ENCODE results near the gene PRR19. TPM values are rescaled to one million over a fixed set of nuclear protein-coding genes. Genes with fewer than 3 reads are reported as not detected.
A peak's percentile ranks its signal among the peaks of the same experiment; 100 is the strongest.

Gene PRR19, protein sequence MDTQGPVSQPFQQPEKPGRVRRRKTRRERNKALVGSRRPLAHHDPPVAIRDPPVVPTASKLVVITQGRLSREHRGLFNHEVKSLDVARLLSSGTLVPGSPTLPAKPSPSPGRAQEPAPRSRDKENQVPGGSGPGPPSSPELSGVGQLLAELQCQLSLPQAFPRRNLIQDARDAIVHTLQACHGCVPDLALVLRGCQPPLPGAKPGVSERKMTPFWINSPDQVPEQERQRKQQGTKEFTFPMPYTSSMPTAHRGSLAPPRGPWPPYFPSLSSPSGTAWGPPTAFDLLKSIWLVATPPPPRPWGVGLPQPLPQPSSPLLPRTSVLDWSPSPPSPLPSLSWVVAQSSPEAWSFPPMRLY
- total RNA-seq = under 1 TPM in 2 of 4 donors, not detected in 2; 0.30 to 0.44 TPM

DNA sequence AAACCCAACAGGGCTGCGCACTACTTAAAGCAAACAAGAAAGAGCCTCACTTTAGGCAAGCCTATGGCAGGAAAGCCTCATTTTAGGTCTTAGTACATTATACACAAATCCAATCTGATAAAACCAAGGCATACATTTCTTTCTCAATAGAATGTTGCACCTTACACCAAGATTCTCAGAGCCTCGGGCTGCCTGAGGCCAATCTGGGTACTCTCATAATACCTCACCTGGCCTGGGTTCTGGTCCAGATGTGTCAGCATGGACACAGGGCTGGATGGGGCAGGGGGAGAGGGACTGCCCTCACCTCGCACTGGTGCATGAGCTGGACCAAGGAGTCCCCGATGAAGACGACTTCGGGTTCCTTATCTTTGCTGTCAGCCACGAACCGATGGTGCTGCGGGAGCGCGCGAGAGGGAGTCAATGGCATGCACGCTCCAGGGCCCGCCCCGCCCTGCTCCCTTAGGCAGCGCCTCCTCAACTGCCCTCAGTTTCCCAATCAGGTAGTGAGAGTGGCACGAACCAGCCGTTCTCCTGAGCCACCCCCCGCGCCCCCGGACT lies at the start of gene PRR19:
Gene PRR19, plus strand, starts transcription at position 487 of the 558 bp plus-strand sequence. CDS start 7,453 bp downstream, outside the sequence.
- no peak for DNase-seq (ENCODE audit: low spot score in 2 of 2)
- peak within 1 kb of the TSS in 3 of 4 donors; percentile 26 to 79 (median 44) for H3K27ac ChIP-seq
- H3K27me3 ChIP-seq = no peaks in the 10 kb centered on the region
- TF ChIP-seq, protein P1, sequence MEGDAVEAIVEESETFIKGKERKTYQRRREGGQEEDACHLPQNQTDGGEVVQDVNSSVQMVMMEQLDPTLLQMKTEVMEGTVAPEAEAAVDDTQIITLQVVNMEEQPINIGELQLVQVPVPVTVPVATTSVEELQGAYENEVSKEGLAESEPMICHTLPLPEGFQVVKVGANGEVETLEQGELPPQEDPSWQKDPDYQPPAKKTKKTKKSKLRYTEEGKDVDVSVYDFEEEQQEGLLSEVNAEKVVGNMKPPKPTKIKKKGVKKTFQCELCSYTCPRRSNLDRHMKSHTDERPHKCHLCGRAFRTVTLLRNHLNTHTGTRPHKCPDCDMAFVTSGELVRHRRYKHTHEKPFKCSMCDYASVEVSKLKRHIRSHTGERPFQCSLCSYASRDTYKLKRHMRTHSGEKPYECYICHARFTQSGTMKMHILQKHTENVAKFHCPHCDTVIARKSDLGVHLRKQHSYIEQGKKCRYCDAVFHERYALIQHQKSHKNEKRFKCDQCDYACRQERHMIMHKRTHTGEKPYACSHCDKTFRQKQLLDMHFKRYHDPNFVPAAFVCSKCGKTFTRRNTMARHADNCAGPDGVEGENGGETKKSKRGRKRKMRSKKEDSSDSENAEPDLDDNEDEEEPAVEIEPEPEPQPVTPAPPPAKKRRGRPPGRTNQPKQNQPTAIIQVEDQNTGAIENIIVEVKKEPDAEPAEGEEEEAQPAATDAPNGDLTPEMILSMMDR (IDR thresholded peaks at IDR 0.05) = no peak
- TF ChIP-seq EP300 (IDR thresholded peaks at IDR 0.05) (no peak), POLR2A (IDR thresholded peaks at IDR 0.05) (no peak)
- peaks cover 0 to 4% (median 0%) of the 10 kb centered on the region in 3 donors for H3K36me3 ChIP-seq
- peak within 1 kb of the TSS; percentile 29 to 72 (median 62) for H3K4me3 ChIP-seq
- H3K4me1 ChIP-seq = peaks cover 0 to 25% (median 4%) of the 10 kb centered on the region in 4 donors
- WGBS, 2 donors = 7 to 10% methylated on average over 11 to 20 of the region's 21 CpGs
- H3K9me3 ChIP-seq = no peaks in the 10 kb centered on the region

DNA sequence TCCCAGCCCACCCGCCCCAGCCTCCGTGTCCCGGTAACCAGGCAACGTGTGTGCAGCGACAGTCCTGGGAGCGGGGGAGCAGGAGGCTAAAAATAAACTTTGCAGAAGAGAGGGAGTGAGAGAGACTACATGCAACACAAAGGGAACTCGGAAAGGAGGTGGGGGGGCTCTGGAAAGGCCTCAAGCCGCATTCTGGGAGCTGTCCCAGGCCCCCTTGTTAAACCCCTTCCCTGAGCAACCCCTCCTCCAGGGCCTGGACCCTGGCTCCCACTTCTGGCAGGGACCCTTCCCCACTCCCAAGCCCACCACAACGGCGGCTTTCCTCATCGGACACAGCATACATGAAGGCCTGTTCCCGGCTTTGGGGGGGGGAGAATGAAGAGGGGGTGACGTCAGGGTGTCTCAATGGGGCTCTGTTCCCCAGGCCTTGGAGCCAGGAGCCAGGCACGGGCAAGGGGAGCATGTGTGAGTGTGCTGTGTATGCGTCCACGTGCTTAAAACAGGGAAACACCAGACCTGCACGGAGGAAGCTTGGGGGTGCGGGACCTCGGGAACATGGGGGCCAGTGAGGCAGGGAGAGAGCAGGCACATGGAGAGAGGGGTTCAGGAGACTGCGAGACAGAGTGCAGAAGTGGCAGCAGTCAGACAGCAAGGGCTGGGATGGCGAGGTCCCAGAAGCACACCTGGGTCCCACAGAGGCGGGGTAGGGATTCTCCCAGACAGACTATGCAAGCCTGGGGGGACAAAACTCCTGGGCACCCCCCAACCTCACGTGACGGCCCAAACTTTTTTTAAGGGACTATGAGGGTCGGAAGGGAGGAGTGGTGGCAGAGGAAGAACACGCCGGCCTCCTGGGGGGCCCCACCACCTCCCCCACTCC lies 49.3 kb upstream of the PRR19 start:
- Histone ChIP-seq H3K4me1 (peaks cover 0 to 72% (median 40%) of the 10 kb centered on the region in 4 donors), H3K27ac (peak overlapping the region; percentile 98 to 100 (median 100)), H3K27me3 (no peaks in the 10 kb centered on the region), H3K9me3 (no peaks in the 10 kb centered on the region), H3K36me3 (peaks cover 0 to 29% (median 0%) of the 10 kb centered on the region in 3 donors), H3K4me3 (peak overlapping the region; percentile 88 to 99 (median 96))
- DNase-seq (ENCODE audit: low spot score in 2 of 2) = peak in 1 of 2 donors; percentile 63
- 1 to 2% methylated on average over 27 of the region's 27 CpGs for WGBS, 2 donors
- TF ChIP-seq POLR2A (IDR thresholded peaks at IDR 0.05) (peak in 1 of 2 donors; percentile 57), EP300 (IDR thresholded peaks at IDR 0.05) (peak in 1 of 2 donors; percentile 79)
- TF ChIP-seq, protein P1 (IDR thresholded peaks at IDR 0.05) = peak in 1 of 5 experiments; percentile 24

DNA sequence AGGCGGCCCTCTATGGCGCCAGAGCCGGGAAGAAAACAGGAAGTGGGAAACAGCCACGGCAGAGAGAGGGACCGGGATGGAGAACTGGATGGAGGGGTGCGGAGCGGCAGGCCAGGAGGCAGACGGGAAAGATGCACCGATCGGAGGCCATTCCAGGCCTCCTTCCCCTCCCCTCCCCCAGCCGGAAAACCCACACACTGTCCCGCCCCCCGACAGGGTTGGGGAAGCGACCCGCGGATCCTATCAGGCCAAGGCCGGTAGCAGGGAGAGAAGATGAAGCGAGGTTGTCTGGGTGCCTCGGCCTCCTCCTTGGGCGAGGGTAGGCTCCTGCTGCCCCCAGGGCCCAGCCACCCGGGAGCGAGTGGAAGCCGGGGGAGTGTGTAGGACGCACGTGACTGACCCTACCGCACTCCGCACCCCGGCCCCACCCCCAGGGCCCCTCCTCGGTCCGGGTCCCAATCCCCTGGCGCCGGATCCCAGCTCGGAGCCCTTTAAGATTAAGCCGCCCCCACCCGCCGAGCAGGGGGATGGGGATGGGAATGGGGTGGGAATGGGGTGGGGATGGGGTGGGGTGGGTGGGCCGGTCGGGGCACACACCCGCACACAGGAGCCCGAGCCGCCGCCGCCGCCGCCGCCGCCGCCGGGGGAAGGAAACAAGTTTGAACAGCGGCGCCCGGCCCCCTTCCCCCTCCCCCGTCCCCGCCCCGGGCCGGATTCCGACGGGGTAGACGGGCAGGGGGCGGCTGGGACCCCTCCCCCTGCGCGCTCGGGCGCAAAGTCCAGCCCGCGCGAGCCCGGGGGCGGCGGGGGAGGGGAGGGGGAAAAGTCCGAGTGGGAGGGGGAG lies 48.5 kb upstream of the PRR19 start:
- Histone ChIP-seq H3K4me1 (peaks cover 0 to 64% (median 37%) of the 10 kb centered on the region in 4 donors), H3K27ac (peak overlapping the region; percentile 98 to 100 (median 100)), H3K4me3 (peak overlapping the region; percentile 88 to 99 (median 96)), H3K27me3 (no peaks in the 10 kb centered on the region), H3K9me3 (no peaks in the 10 kb centered on the region), H3K36me3 (peaks cover 0 to 20% (median 0%) of the 10 kb centered on the region in 3 donors)
- peak in 1 of 2 donors; percentile 57 for DNase-seq (ENCODE audit: low spot score in 2 of 2)
- 1% methylated on average over 31 to 39 of the region's 71 CpGs for WGBS, 2 donors
- TF ChIP-seq EP300 (IDR thresholded peaks at IDR 0.05) (peak in 1 of 2 donors; percentile 26), POLR2A (IDR thresholded peaks at IDR 0.05) (no peak)
- TF ChIP-seq, protein P1 (IDR thresholded peaks at IDR 0.05) = no peak

DNA sequence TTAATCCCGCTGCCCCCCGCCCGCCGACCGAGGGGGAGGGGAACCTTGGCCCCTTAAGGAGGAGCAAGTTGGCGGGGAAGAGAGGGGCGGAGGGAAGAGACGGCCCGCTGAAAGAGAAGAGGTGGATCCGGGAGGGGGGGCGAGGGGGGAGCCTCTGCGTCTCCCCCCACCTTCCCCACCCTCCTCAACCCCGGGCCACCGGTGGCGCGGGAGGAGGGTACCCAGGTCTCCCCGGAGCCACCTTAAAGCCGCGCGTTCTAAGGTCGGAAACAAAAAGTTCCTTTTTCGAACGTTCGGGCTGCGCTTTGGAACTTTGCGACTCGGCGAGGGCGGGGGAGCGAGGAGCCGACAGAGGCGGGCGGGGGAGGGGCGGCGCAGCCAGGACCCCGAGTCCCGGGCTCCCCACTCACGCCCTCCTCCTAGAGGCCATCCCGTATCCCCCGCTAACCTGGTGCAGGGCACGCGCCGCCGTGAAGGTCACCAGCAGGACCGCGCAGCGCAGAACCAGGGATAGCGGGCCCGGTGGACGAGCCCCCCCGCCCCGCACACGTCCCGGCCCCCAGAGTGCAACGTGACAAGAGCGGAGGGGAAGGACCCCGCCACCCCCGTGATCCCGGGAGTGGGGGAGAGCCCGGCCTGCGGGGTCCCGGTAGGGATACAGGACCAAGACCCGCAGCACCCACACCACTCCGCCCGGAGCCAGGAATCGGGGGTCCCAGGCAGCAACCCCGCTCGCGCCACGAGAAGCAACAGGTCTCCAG lies 47.7 kb upstream of the PRR19 start:
- peaks cover 0 to 56% (median 36%) of the 10 kb centered on the region in 4 donors for H3K4me1 ChIP-seq
- no peaks in the 10 kb centered on the region for H3K9me3 ChIP-seq
- peak; percentile 58 to 79 for DNase-seq (ENCODE audit: low spot score in 2 of 2)
- peak; percentile 58 to 77 for TF ChIP-seq EP300 (IDR thresholded peaks at IDR 0.05)
- peak; percentile 17 to 23 for TF ChIP-seq POLR2A (IDR thresholded peaks at IDR 0.05)
- TF ChIP-seq, protein P1 (IDR thresholded peaks at IDR 0.05) = peak in 2 of 5 experiments; percentile 27 to 34
- WGBS, 2 donors = 0 to 1% methylated on average over 33 to 62 of the region's 70 CpGs
- no peaks in the 10 kb centered on the region for H3K27me3 ChIP-seq
- H3K4me3 ChIP-seq = peak overlapping the region; percentile 88 to 99 (median 96)
- peak overlapping the region; percentile 98 to 100 (median 100) for H3K27ac ChIP-seq
- H3K36me3 ChIP-seq = peaks cover 0 to 12% (median 0%) of the 10 kb centered on the region in 3 donors

All from tibial nerve (tissue), 4 donors.